Stimulated activated CD4-positive, alpha-beta T cell treated with anti-CD3 and anti-CD28 coated beads, Interleukin-12 subunit alpha, Interleukin-12 subunit beta, amount 100 ng/mL, for 48 hours (primary cell): Measurements from ENCODE around the gene ARTN.

Experiments
- DNase-seq, 3 donors: peaks; one replicate each; pipeline ENCODE4 v3.0.0-alpha.2; 2020; ENCODE audit warnings: low read depth in 2 of 3, low spot score in 1 of 3

Gene ARTN

GRCh38 chr1:43984855-43985254 lies 51.3 kb downstream of the ARTN start:
- DNase-seq = no peak

- DNase-seq = no peak
Measured at GRCh38 chr1:43985984-43986595, 52.5 kb downstream of the ARTN start.

- no peak for DNase-seq
Measured at GRCh38 chr1:43986712-43987111, 53.1 kb downstream of the ARTN start.
